Measurements from ENCODE around the gene CCL24. TPM values are rescaled to one million over a fixed set of nuclear protein-coding genes. Genes with fewer than 3 reads are reported as not detected.
A peak's percentile ranks its signal among the peaks of the same experiment; 100 is the strongest.
"Not testable (repeated sequence)": the region's sequence is repeated elsewhere in the genome, so short reads cannot be mapped to it uniquely, and the experiment has no call there.

CCL24 gene
- total RNA-seq (2014; rRNA removed), result not detected in 2 replicates
- polyA plus RNA-seq (2012), result not detected

GRCh38 chr7:75813781-75814236 lies at the start of gene CCL24:
Gene CCL24, minus strand, starts transcription at chr7:75813806. Its CDS starts 91 bp downstream, at chr7:75813715.
- DNase-seq (ENCODE audit: low read depth), result no peak

DNA sequence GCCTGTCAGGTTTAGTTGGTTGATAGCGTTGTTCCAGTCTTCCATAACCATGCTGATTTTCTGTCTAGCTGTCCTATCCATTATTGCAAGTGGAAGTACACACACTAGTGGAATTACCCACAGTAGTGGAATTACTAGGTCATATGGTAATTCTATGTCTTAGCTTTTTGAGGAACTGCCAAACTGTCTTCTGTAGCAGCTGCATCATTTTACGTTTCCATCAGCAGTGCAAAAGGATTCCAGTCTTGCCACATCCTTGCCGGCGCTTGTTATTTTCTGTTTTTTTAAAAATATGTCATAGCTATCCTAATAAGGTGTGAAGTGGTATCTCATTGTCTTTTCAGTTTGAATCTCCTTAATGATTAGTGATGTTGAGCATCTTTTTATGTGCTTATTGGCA lies 48.0 kb upstream of the CCL24 start:
- DNase-seq (ENCODE audit: low read depth), result peak; percentile 49

GRCh38 chr7:75858410-75858809 lies 44.8 kb upstream of the CCL24 start:
- DNase-seq (ENCODE audit: low read depth), result no peak

DNA sequence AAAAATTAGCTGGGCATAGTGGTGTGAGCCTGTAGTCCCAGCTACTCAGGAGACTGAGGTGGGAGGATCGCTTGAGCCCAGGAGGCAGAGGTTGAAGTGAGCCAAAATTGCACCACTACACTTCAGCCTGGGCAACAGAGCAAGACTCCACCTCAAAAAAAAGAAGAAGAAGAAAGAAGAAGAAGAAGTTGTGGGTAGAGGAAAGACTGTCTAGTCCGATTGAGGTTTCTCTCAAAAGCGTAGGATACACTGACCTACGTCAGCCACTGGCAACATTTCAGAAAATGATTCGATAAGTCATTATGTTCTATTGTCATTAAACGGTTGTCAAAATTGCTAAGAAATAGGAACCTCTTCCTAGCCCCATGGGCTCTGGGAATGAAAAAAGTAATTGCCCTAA lies 42.9 kb upstream of the CCL24 start:
- DNase-seq (ENCODE audit: low read depth), result no peak

DNA sequence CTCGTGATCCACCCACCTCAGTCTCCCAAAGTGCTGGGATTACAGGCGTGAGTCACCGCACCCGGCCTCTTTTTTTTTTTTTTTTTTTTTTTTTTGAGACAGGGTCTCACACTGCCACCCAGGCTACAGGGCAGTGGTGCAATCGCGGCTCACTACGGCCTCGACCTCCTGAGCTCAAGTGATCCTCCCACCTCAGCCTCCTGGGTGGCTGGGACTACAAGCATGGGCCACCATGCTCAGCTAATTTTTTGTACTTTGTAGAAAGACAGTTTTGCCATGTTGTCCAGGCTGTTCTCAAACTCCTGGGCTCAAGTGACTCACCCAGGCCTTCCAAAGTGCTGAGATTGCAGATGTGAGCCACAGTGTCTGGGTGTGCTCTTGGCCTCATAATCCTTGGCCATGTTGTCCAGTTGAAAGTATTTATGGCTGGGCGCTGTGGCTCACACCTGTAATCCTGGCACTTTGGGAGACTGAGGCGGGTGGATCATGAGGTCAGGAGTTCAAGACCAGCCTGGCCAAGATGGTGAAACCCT lies 41.3 kb upstream of the CCL24 start:
- DNase-seq (ENCODE audit: low read depth), result not testable (repeated sequence)

DNA sequence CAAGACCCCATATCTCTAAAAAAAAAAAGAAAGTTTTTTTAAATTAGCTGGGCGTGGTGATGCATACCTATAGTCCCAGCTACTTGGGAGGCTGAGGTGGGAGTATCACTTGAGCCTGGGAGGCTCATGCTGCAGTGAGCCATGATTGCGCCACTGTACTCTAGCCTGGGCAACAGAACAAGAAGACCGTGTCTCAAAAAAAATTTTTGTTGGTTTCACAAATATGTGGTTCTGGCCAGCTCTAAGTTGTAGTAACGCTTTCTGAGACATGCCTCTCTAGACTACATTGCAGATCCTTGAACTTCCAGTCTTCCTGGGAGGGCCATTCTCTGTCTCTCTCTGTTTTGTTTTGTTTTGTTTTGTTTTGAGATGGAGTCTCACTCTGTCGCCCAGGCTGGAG lies 40.6 kb upstream of the CCL24 start:
- DNase-seq (ENCODE audit: low read depth), result no peak

DNA sequence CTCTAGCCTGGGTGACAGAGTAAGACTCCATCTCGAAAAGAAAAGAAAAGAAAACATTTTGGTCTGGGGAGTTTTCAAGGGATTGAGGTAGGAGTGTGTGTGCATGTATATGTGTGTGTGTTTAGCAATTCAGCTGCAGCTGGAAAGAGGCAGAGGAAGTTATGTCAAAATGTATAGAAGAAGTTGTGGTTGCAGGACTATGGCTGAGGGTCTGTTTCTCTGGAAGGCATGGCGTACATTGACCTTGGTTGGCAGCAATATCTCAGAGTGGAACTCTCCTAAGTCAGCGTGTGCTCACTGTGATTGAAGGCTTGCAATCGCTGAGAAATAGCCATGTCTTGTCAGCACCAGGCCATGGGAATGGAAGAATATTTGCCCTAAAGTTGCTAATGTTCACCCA lies 36.6 kb upstream of the CCL24 start:
- no peak for DNase-seq (ENCODE audit: low read depth)

DNA sequence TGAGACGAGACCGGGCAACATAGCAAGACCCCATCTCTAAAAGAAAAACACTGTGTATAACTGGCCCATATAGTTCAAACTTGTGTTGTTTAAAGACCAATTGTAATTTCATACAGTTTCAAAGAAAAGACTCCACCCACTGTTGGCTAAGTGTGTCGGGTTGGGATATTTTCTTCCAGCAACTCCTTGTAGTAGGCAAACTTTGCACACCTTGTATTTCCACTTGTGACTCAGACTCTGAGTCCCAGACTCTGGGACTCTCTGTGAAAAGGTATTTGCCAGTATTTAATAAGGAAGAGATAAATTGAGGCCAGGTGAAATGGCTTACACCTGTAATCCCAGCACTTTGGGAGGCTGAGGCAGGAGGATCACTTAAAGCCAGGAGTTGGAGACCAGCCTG lies 36.0 kb upstream of the CCL24 start:
- no peak for DNase-seq (ENCODE audit: low read depth)

GRCh38 chr7:75847707-75848106 lies 34.1 kb upstream of the CCL24 start:
- DNase-seq (ENCODE audit: low read depth), result no peak

DNA sequence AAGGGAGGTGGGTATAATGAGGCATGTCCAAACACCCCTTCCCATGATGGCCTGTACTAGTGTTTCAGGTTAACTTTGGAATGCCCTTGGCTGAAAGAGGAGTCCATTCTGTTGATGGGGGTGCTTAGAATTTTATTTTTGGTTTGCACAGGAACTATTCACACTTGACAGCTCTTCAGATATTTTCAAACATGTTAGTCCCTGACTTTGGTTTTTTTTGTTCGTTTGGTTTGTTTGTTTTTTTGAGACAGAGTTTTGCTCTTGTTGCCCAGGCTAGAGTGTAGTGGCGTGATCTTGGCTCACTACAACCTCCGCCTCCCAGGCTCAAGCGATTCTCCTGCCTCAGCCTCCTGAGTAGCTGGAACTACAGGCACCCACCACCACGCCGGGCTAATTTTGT lies 31.5 kb upstream of the CCL24 start:
- not testable (repeated sequence) for DNase-seq (ENCODE audit: low read depth)

DNA sequence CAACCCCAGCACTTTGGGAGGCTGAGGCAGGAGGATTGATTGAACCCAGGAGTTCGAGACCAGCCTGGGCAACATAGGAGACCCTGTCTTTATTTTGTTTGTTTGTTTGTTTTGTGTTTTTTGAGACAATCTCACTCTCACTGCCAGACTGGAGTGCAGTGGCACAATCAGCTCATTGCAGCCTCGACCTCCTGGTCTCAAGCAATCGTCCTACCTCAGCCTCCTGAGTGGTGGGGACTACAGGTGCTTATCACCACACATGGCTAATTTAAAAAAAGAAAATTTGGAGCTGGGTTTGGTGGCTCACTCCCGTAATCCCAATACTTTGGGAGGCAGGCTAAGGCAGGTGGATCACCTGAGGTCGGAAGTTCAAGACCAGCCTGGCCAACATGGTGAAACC lies 30.6 kb upstream of the CCL24 start:
- DNase-seq (ENCODE audit: low read depth), result no peak

DNA sequence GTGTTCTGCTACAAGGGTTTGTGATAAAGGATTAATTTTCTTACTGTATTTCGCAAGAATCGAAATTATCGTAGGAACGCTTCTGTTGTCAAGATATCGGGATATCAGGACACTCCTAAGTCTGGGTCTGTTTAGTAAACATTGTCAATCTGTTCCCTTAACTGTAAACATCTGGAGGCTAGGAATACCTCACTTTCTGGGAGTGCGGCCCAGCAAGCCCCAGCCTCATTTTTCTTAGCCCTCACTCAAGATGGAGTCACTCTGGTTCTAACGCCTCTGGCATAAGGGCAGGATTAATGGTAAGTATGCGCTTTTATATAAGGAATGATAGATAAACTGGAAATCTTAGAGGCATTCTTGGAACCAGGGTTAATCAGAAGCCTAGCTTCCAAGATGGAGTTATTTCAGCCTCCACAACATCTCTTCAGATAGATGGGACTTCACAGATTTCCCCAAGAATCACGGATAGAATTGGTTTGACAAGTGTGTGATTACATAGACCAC lies 30.1 kb upstream of the CCL24 start:
- no peak for DNase-seq (ENCODE audit: low read depth)

DNA sequence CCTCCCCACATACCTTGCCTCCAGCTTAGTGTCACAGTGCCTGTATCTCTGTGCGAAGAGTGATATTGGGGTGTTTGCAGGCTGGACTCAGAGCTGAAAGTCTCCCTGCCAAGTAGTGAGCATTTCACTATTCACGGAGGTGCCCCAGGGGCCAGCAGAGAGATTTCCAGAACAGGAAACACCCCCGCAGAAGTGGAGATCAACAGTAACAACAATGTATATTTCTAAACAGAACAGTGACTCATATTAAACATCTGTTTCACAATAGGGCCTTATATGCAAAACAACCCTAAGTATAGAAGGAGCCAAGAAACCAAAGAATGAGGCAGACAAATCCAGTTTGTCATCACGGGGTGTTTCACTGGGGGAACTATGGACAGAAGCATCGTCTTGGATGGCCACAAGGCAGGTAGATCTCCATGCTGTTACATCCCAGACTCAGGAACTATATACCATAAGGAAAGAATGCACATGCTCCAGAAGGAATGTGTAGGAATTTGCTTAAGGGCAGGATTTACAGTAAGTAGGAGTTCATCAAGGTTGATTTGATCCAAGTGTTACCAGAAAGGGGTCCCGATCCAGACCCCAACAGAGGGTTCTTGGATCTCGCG lies 29.3 kb upstream of the CCL24 start:
- DNase-seq (ENCODE audit: low read depth), result peak; percentile 78

GRCh38 chr7:75840029-75840428 lies 26.4 kb upstream of the CCL24 start:
- no peak for DNase-seq (ENCODE audit: low read depth)

- DNase-seq (ENCODE audit: low read depth), result not testable (repeated sequence)
These were observed 24.8 kb upstream of the CCL24 start for GRCh38 chr7:75838281-75838930.

DNA sequence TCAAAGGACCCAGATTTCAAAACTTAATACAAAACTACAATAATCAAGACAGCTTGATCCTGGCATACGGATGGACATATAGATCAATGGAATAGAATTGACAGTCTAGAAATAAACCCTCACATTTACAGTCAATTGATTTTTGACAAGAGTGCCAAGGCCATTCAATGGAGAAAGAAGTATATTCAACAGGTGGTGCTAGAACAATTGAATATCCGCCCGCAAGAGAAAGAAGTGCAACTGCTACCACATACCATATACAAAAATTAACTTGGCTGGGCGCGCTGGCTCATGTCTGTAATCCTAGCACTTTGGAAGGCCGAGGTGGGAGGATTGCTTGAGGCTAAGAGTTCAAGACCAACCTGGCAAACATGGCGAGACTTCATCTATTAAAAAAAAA lies 23.2 kb upstream of the CCL24 start:
- DNase-seq (ENCODE audit: low read depth), result no peak

- no peak for DNase-seq (ENCODE audit: low read depth)
These were observed 22.2 kb upstream of the CCL24 start for GRCh38 chr7:75835688-75836285.

DNA sequence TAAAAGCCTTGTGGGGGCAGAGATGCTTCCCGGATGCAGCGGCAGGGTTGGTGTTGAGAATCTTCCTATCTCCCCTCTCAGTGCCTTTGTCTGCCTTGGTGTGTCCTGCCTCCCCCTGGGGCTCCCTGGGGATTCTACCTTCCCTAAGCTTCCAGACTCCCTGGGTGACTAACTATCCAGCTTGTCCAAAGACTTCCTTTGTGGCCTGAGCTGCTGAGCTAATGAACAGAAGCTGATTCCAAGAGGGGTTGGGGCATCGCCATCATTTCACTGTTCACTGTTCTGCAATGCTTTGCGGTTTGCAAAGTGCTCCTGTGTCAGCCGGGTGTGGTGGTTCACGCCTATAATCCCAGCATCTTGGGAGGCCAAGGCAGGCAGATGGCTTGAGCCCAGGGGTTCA lies 20.1 kb upstream of the CCL24 start:
- DNase-seq (ENCODE audit: low read depth), result not testable (repeated sequence)

DNA sequence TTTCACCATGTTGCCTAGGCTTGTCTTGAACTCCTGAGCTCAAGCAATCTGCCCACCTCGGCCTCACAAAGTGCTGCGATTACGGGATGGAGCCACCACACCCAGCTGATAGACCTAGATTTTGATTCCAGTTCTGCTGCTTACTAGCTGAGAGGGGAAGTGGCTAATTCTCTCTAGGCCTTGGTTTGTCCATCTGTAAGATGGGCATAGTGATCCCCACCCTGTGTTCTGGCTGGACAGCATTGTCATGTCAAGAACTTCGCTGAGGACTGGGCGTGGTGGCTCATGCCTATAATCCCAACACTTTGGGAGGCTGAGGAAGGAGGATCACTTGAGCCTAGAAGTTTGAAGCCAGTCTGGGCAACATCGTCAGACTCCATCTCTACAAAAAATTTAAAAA lies 17.4 kb upstream of the CCL24 start:
- no peak for DNase-seq (ENCODE audit: low read depth)

DNA sequence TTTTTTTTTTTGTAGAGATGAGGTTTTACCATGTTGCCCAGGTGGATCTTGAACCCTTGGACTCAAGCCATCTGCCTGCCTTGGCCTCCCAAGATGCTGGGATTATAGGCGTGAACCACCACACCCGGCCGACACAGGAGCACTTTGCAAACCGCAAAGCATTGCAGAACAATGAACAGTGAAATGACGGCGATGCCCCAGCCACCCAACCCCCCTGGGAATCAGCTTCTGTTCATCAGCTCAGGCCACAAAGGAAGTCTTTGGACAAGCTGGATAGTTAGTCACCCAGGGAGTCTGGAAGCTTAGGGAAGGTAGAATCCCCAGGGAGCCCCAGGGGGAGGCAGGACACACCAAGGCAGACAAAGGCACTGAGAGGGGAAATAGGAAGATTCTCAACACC lies 16.1 kb upstream of the CCL24 start:
- DNase-seq (ENCODE audit: low read depth), result peak; percentile 41

- no peak for DNase-seq (ENCODE audit: low read depth)
These were observed 9.7 kb upstream of the CCL24 start for GRCh38 chr7:75823198-75823910.

- no peak for DNase-seq (ENCODE audit: low read depth)
These were observed 7.1 kb upstream of the CCL24 start for GRCh38 chr7:75820688-75821087.

Measured in LHCN-M2 (cell line).